Middle frontal gyrus (tissue), 1 donor: ENCODE data around the gene RIIAD1.
"Not testable (repeated sequence)": the region's sequence is repeated elsewhere in the genome, so short reads cannot be mapped to it uniquely, and the experiment has no call there.

ENCODE experiments used
- DNase-seq: peaks from one replicate; pipeline ENCODE4 v3.0.0-alpha.2; 2015; ENCODE audit warnings: low spot score; ENCODE audit errors: extremely low spot score

RIIAD1 gene

GRCh38 chr1:151720974-151721787 lies at the start of gene RIIAD1:
Gene RIIAD1 (plus strand): TSS chr1:151721522. CDS start chr1:151721537, 15 bp downstream.
- no peak for DNase-seq

- DNase-seq, result no peak
Observed at GRCh38 chr1:151673407-151673806, 47.9 kb upstream of the RIIAD1 start.

GRCh38 chr1:151680391-151680790 lies 40.9 kb upstream of the RIIAD1 start:
- DNase-seq, result no peak

GRCh38 chr1:151680826-151681225 lies 40.5 kb upstream of the RIIAD1 start:
- DNase-seq, result no peak

GRCh38 chr1:151681923-151682322 lies 39.4 kb upstream of the RIIAD1 start:
- no peak for DNase-seq

- not testable (repeated sequence) for DNase-seq
Observed at GRCh38 chr1:151682901-151683300, 38.4 kb upstream of the RIIAD1 start.

GRCh38 chr1:151684128-151684527 lies 37.2 kb upstream of the RIIAD1 start:
- DNase-seq, result no peak

- DNase-seq, result no peak
Observed at GRCh38 chr1:151686561-151686960, 34.8 kb upstream of the RIIAD1 start.

- no peak for DNase-seq
Observed at GRCh38 chr1:151689494-151689893, 31.8 kb upstream of the RIIAD1 start.

GRCh38 chr1:151692226-151692625 lies 29.1 kb upstream of the RIIAD1 start:
- DNase-seq, result no peak

GRCh38 chr1:151693057-151693651 lies 28.2 kb upstream of the RIIAD1 start:
- peak; percentile 54 for DNase-seq

GRCh38 chr1:151701515-151701914 lies 19.8 kb upstream of the RIIAD1 start:
- no peak for DNase-seq

- no peak for DNase-seq
Observed at GRCh38 chr1:151702936-151703335, 18.4 kb upstream of the RIIAD1 start.

GRCh38 chr1:151703813-151704212 lies 17.5 kb upstream of the RIIAD1 start:
- DNase-seq, result no peak

GRCh38 chr1:151704246-151704645 lies 17.1 kb upstream of the RIIAD1 start:
- no peak for DNase-seq

GRCh38 chr1:151705146-151705545 lies 16.2 kb upstream of the RIIAD1 start:
- DNase-seq, result no peak

GRCh38 chr1:151705753-151706463 lies 15.4 kb upstream of the RIIAD1 start:
- no peak for DNase-seq

GRCh38 chr1:151706464-151707415 lies 14.6 kb upstream of the RIIAD1 start:
- DNase-seq, result no peak

GRCh38 chr1:151707541-151708065 lies 13.7 kb upstream of the RIIAD1 start:
- DNase-seq, result no peak

GRCh38 chr1:151708891-151709290 lies 12.4 kb upstream of the RIIAD1 start:
- no peak for DNase-seq
